Astrocyte (in vitro differentiated cells and primary cell): Measurements from ENCODE around the gene DGKB. TPM values are rescaled to one million over a fixed set of nuclear protein-coding genes. Genes with fewer than 3 reads are reported as not detected.

Experiments
- DNase-seq: peaks from one replicate; pipeline ENCODE4 v3.0.0-alpha.2; 2010; ENCODE audit warnings: low read depth
- FAIRE-seq: peaks from 2 replicates; lab custom pipeline; 2011; peaks lifted over from hg19 to GRCh38; lab: Jason Lieb, UNC
- H2AFZ ChIP-seq: 2 replicates; pipeline ENCODE4 v1.6.0; 2012; ENCODE audit warnings: low read depth, low read length, inconsistent platforms
- H3K27ac ChIP-seq: 2 replicates; pipeline ENCODE4 v1.5.1; 2011; ENCODE audit warnings: low read depth, low read length, inconsistent platforms
- H3K27me3 ChIP-seq: 2 replicates; pipeline ENCODE4 v1.6.0; 2011; ENCODE audit warnings: low read length, inconsistent platforms; ENCODE audit not compliant: insufficient read depth
- H3K36me3 ChIP-seq: 2 replicates; pipeline ENCODE4 v1.5.1; 2011; ENCODE audit warnings: low read length, inconsistent platforms; ENCODE audit not compliant: insufficient read depth
- H3K4me1 ChIP-seq: 2 replicates; pipeline ENCODE4 v1.5.1; 2011; ENCODE audit warnings: low read length, inconsistent platforms; ENCODE audit not compliant: insufficient read depth
- H3K4me2 ChIP-seq: 2 replicates; pipeline ENCODE4 v1.6.0; 2012; ENCODE audit warnings: low read length, inconsistent platforms
- H3K4me3 ChIP-seq: 2 replicates; pipeline ENCODE4 v1.5.1; 2011; ENCODE audit warnings: low read depth, mild to moderate bottlenecking, low read length, inconsistent platforms; ENCODE audit not compliant: insufficient read depth
- H3K79me2 ChIP-seq: 2 replicates; pipeline ENCODE4 v1.6.0; 2012; ENCODE audit warnings: mild to moderate bottlenecking, low read length, inconsistent platforms; ENCODE audit not compliant: insufficient read depth
- H3K9ac ChIP-seq: 2 replicates; pipeline ENCODE4 v1.6.0; 2012; ENCODE audit warnings: mild to moderate bottlenecking, low read length, inconsistent platforms
- H3K9me3 ChIP-seq: 2 replicates; pipeline ENCODE4 v1.5.1; 2012; ENCODE audit warnings: low read depth, mild to moderate bottlenecking, low read length, inconsistent platforms; ENCODE audit not compliant: insufficient read depth
- H4K20me1 ChIP-seq: 2 replicates; pipeline ENCODE4 v1.6.0; 2012; ENCODE audit warnings: low read length, inconsistent platforms; ENCODE audit not compliant: insufficient read depth
- H3K27ac Mint-ChIP-seq: one replicate; pipeline ENCODE4 v1.8.0; 2021; ENCODE audit warnings: mild to moderate bottlenecking, mixed read lengths; ENCODE audit not compliant: unreplicated experiment
- H3K27me3 Mint-ChIP-seq: one replicate; pipeline ENCODE4 v1.8.0; 2021; ENCODE audit warnings: low read depth, mixed read lengths; ENCODE audit not compliant: unreplicated experiment
- H3K36me3 Mint-ChIP-seq: one replicate; pipeline ENCODE4 v1.8.0; 2021; ENCODE audit warnings: low read depth, mixed read lengths; ENCODE audit not compliant: unreplicated experiment
- H3K4me1 Mint-ChIP-seq: one replicate; pipeline ENCODE4 v1.8.0; 2021; ENCODE audit warnings: low read depth, mixed read lengths; ENCODE audit not compliant: unreplicated experiment
- H3K4me3 Mint-ChIP-seq: one replicate; pipeline ENCODE4 v1.8.0; 2021; ENCODE audit warnings: mild to moderate bottlenecking, moderate library complexity, mixed read lengths; ENCODE audit not compliant: unreplicated experiment
- H3K9me3 Mint-ChIP-seq: one replicate; pipeline ENCODE4 v1.8.0; 2021; ENCODE audit warnings: mild to moderate bottlenecking, mixed read lengths; ENCODE audit not compliant: unreplicated experiment
- CTCF ChIP-seq: IDR thresholded peaks from 2 replicates; pipeline ENCODE4 v1.5.1; 2011; ENCODE audit warnings: low read depth, mild to moderate bottlenecking, inconsistent platforms, low read length, moderate library complexity; ENCODE audit not compliant: insufficient read depth
- EZH2 ChIP-seq: IDR thresholded peaks from 2 replicates; pipeline ENCODE4 v1.6.1; 2012; ENCODE audit warnings: mild to moderate bottlenecking, low read length, inconsistent platforms; ENCODE audit not compliant: insufficient read depth
- total RNA-seq: library from RNA; stranded (reverse); gene quantifications from 2 replicates; pipeline ENCODE4 v1.2.1, GENCODE V29; 2021

DGKB gene
- total RNA-seq, 1 donor from 2014 or later, result 0.39 TPM

DNA sequence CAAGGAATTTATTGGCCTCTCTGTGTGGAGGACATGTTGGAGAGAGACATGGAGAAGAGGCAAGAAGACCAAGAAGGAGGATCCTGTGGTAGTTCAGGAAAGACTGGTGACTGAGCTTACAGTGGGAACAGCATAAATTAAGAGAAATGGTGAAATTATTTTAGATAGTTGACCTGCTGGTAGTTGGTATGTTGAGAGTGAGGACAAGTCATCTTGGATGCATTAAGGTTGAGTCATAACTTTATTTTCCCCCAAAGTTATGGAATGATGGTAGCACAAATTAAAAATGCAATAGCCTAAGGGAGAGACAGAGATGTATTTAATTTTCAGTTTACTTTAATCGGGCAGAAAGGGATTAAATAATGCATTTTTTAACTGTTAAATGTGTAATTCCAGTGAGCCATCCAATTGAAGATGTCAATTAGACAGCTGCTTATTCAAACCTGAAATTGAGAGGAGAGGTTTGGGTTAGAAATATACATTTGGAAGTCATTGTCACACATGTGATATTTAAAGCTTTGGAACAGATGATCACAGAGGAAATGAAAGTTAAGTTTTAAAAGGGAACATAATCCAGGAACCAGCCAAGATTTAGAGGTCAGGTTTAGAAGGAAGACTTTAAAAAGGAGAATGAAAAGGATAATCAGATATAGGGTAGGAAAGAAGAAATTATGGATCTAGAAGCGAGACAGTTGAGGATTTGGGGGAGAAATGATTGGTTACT is 80.6 kb downstream of the DGKB start:
- H3K9me3 Mint-ChIP-seq, result no peaks in the 10 kb centered on the region
- Histone ChIP-seq H3K4me3 (no peak overlapping the region), H4K20me1 (no peaks in the 10 kb centered on the region), H3K4me2 (peak overlapping the region; percentile 2), H3K27me3 (no peaks in the 10 kb centered on the region), H3K9me3 (no peaks in the 10 kb centered on the region), H2AFZ (no peak overlapping the region), H3K79me2 (no peaks in the 10 kb centered on the region), H3K36me3 (no peaks in the 10 kb centered on the region), H3K9ac (no peak overlapping the region), H3K27ac (no peak overlapping the region), H3K4me1 (no peaks in the 10 kb centered on the region)
- DNase-seq, result peak; percentile 46
- TF ChIP-seq CTCF, result no peak
- no peak for TF ChIP-seq EZH2
- H3K4me1 Mint-ChIP-seq, result peaks cover 7% of the 10 kb centered on the region
- no peaks in the 10 kb centered on the region for H3K36me3 Mint-ChIP-seq
- no peak overlapping the region for H3K4me3 Mint-ChIP-seq
- peak; percentile 23 for FAIRE-seq
- H3K27ac Mint-ChIP-seq, result no peak overlapping the region
- no peaks in the 10 kb centered on the region for H3K27me3 Mint-ChIP-seq

GRCh38 chr7:14818871-14819270 is 83.7 kb downstream of the DGKB start:
- no peaks in the 10 kb centered on the region for H3K9me3 Mint-ChIP-seq
- Histone ChIP-seq H3K9ac (no peak overlapping the region), H3K27me3 (no peaks in the 10 kb centered on the region), H3K4me1 (no peaks in the 10 kb centered on the region), H3K79me2 (no peaks in the 10 kb centered on the region), H3K9me3 (no peaks in the 10 kb centered on the region), H3K4me3 (no peak overlapping the region), H3K27ac (no peak overlapping the region), H4K20me1 (no peaks in the 10 kb centered on the region), H2AFZ (no peak overlapping the region), H3K36me3 (no peaks in the 10 kb centered on the region), H3K4me2 (no peak overlapping the region)
- H3K27ac Mint-ChIP-seq, result no peak overlapping the region
- H3K4me1 Mint-ChIP-seq, result peaks cover 7% of the 10 kb centered on the region
- FAIRE-seq (no peak), DNase-seq (no peak)
- no peaks in the 10 kb centered on the region for H3K36me3 Mint-ChIP-seq
- TF ChIP-seq EZH2 (no peak), CTCF (no peak)
- H3K27me3 Mint-ChIP-seq, result no peaks in the 10 kb centered on the region
- H3K4me3 Mint-ChIP-seq, result no peak overlapping the region
